ENCODE results near the gene MFAP2.

GRCh38 chr1:16968372-16968771 is 12.0 kb downstream of the MFAP2 start:
- TF ChIP-seq POLR2AphosphoS5 (IDR thresholded peaks at IDR 0.05; ENCODE audit: low read depth, low read length) (no peak), TAF1 (IDR thresholded peaks at IDR 0.05; ENCODE audit: borderline replicate concordance, insufficient read depth, low read length) (no peak), SIN3A (IDR thresholded peaks at IDR 0.05; ENCODE audit: borderline replicate concordance, insufficient read depth, low read length) (no peak), REST (IDR thresholded peaks at IDR 0.05; ENCODE audit: insufficient read depth in 1 of 2, low read depth in 2 of 2, low read length in 2 of 2) (no peak), FOXP2 (optimal IDR thresholded peaks at IDR 0.05; ENCODE audit: borderline replicate concordance, extremely low read depth, extremely low read length, insufficient read depth) (no peak)

All from PFSK-1 (cell line).